Measurements from ENCODE around the gene BPHL.
"Not testable (repeated sequence)": the region's sequence is repeated elsewhere in the genome, so short reads cannot be mapped to it uniquely, and the experiment has no call there.

Gene BPHL

GRCh38 chr6:3120765-3121089, 2.2 kb downstream of the BPHL start:
- DNase-seq (ENCODE audit: extremely low read depth in 1 of 2, low read depth in 1 of 2) = no peak

- no peak for DNase-seq (ENCODE audit: extremely low read depth in 1 of 2, low read depth in 1 of 2)
These were observed 4.3 kb downstream of the BPHL start for GRCh38 chr6:3122823-3123182.

GRCh38 chr6:3124667-3125066, 6.2 kb downstream of the BPHL start:
- DNase-seq (ENCODE audit: extremely low read depth in 1 of 2, low read depth in 1 of 2) = no peak

GRCh38 chr6:3125815-3126214, 7.3 kb downstream of the BPHL start:
- no peak for DNase-seq (ENCODE audit: extremely low read depth in 1 of 2, low read depth in 1 of 2)

- DNase-seq (ENCODE audit: extremely low read depth in 1 of 2, low read depth in 1 of 2) = no peak
These were observed 10.0 kb downstream of the BPHL start for GRCh38 chr6:3128356-3129108.

GRCh38 chr6:3131695-3132094, 13.2 kb downstream of the BPHL start:
- no peak for DNase-seq (ENCODE audit: extremely low read depth in 1 of 2, low read depth in 1 of 2)

- DNase-seq (ENCODE audit: extremely low read depth in 1 of 2, low read depth in 1 of 2) = no peak
These were observed 15.0 kb downstream of the BPHL start for GRCh38 chr6:3133515-3133914.

- DNase-seq (ENCODE audit: extremely low read depth in 1 of 2, low read depth in 1 of 2) = no peak
These were observed 17.3 kb downstream of the BPHL start for GRCh38 chr6:3135668-3136291.

GRCh38 chr6:3136292-3137011, 17.9 kb downstream of the BPHL start:
- DNase-seq (ENCODE audit: extremely low read depth in 1 of 2, low read depth in 1 of 2) = no peak

- DNase-seq (ENCODE audit: extremely low read depth in 1 of 2, low read depth in 1 of 2) = no peak
These were observed 18.7 kb downstream of the BPHL start for GRCh38 chr6:3137057-3137777.

GRCh38 chr6:3137873-3138272, 19.4 kb downstream of the BPHL start:
- not testable (repeated sequence) for DNase-seq (ENCODE audit: extremely low read depth in 1 of 2, low read depth in 1 of 2)

GRCh38 chr6:3138341-3138740, 19.8 kb downstream of the BPHL start:
- no peak for DNase-seq (ENCODE audit: extremely low read depth in 1 of 2, low read depth in 1 of 2)

- no peak for DNase-seq (ENCODE audit: extremely low read depth in 1 of 2, low read depth in 1 of 2)
These were observed 20.8 kb downstream of the BPHL start for GRCh38 chr6:3139090-3139903.

- no peak for DNase-seq (ENCODE audit: extremely low read depth in 1 of 2, low read depth in 1 of 2)
These were observed 21.7 kb downstream of the BPHL start for GRCh38 chr6:3140201-3140600.

- no peak for DNase-seq (ENCODE audit: extremely low read depth in 1 of 2, low read depth in 1 of 2)
These were observed 24.0 kb downstream of the BPHL start for GRCh38 chr6:3142536-3142935.

GRCh38 chr6:3143158-3143557, 24.6 kb downstream of the BPHL start:
- DNase-seq (ENCODE audit: extremely low read depth in 1 of 2, low read depth in 1 of 2) = no peak

GRCh38 chr6:3144571-3144970, 26.1 kb downstream of the BPHL start:
- no peak for DNase-seq (ENCODE audit: extremely low read depth in 1 of 2, low read depth in 1 of 2)

GRCh38 chr6:3147914-3148757, 29.6 kb downstream of the BPHL start:
- DNase-seq (ENCODE audit: extremely low read depth in 1 of 2, low read depth in 1 of 2) = no peak

GRCh38 chr6:3151691-3152090, 33.2 kb downstream of the BPHL start:
- DNase-seq (ENCODE audit: extremely low read depth in 1 of 2, low read depth in 1 of 2) = no peak

GRCh38 chr6:3152689-3153088, 34.2 kb downstream of the BPHL start:
- no peak for DNase-seq (ENCODE audit: extremely low read depth in 1 of 2, low read depth in 1 of 2)
